Activated T-helper 2 cell treated with anti-CD3 and anti-CD28 coated beads, Interferon-gamma antibody, Interleukin-2, Interleukin-4, amounts not matched to agents 10 μg/mL and 5 μg/mL and 100 μg/mL, durations not matched to agents 14 hours and 24 hours and 36 hours (primary cell): ENCODE data around the gene HERC2. TPM values are rescaled to one million over a fixed set of nuclear protein-coding genes. Genes with fewer than 3 reads are reported as not detected.

Source experiments
- DNase-seq: peaks from one replicate; pipeline ENCODE4 v3.0.0; 2021; ENCODE audit warnings: low spot score
- H3K27ac Mint-ChIP-seq: one replicate; pipeline ENCODE4 v1.8.0; 2021; ENCODE audit warnings: mixed read lengths
- H3K27me3 Mint-ChIP-seq: one replicate; pipeline ENCODE4 v1.8.0; 2021; ENCODE audit warnings: low read depth, mixed read lengths
- H3K36me3 Mint-ChIP-seq: one replicate; pipeline ENCODE4 v1.8.0; 2021; ENCODE audit warnings: low read depth, mixed read lengths
- H3K4me1 Mint-ChIP-seq: one replicate; pipeline ENCODE4 v1.8.0; 2021; ENCODE audit warnings: low read depth, mixed read lengths
- H3K4me3 Mint-ChIP-seq: one replicate; pipeline ENCODE4 v1.8.0; 2021; ENCODE audit warnings: low read depth, mild to moderate bottlenecking, moderate library complexity, mixed read lengths
- H3K9me3 Mint-ChIP-seq: one replicate; pipeline ENCODE4 v1.8.0; 2021; ENCODE audit warnings: mixed read lengths
- intact Hi-C: fragments of 100-400 bp; cut with micrococcal nuclease; formaldehyde crosslinking; loops from one replicate; pipeline ENCODE4 v1.15.1; 2023
- total RNA-seq: library from RNA; stranded (reverse); gene quantifications from 2 replicates; pipeline ENCODE4 v1.2.3, GENCODE V29; 2022

Gene HERC2
- total RNA-seq, 1 donor from 2014 or later, result 47.4 TPM

DNA sequence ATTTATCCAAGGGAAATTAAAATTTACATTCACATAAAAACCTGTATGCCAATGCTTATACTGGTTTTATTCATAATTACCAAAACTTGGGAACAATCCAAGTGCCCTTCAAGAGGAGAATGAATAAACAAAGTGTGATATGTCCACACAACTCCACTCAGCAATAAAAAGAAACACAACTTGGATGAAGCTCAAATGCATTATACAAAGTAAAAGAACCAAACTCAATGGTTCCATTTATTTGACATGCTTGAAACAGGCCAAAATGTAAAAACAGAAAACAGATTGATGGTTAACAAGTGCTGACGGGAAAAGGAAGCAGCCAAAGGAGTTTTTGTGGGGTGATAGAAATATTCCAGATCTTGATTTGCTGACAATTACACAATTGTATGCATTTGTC lies 246.4 kb downstream of the HERC2 start:
- H3K27ac Mint-ChIP-seq, result no peak overlapping the region

DNA sequence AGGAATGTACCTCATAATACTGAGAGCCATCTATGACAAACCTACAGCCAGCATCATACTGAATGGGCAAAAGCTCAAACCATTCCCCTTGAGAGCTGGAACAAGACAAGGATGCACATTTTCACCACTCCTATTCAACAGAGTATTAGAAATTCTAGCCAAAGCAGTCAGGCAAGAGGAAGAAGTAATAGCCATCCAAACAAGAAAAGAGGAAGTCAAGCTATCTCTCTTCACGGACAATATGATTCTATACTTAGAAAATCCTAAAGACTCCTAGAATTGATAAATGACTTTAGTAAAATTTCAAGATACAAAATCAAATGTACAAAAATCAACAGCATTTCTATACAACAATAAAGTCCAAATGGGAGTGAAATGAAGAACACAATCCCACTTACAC lies 253.0 kb downstream of the HERC2 start:
- H3K4me3 Mint-ChIP-seq, result no peak overlapping the region

More for the DNA sequence above, 246.4 kb downstream of the HERC2 start:
- H3K4me3 Mint-ChIP-seq, result no peak overlapping the region
- H3K4me1 Mint-ChIP-seq, result no peaks in the 10 kb centered on the region
- H3K9me3 Mint-ChIP-seq, result peaks cover 5% of the 10 kb centered on the region
- intact Hi-C loops, result no loop called here
- no peaks in the 10 kb centered on the region for H3K27me3 Mint-ChIP-seq
- DNase-seq, result no peak
- no peaks in the 10 kb centered on the region for H3K36me3 Mint-ChIP-seq

DNA sequence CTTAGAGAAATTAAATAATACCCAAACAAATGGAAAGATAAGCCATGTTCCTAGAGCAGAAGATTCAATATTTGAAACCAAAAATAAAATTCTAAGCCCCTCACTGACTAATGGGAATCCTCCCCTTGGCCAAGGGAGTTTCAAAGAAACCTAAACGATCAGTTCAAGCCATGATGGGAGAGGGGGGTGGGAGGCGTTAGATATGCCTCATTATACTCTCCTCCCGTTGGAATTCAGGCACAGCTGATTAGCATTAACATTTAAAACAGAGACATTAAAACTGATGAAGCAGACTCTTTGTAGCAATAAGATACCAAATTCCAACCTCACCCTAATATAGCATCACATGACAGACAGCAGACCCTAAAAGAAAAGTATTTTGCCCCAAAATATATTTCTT lies 255.7 kb downstream of the HERC2 start:
- Mint-ChIP-seq H3K27me3 (peaks cover 3% of the 10 kb centered on the region), H3K4me1 (no peaks in the 10 kb centered on the region), H3K36me3 (no peaks in the 10 kb centered on the region), H3K27ac (no peak overlapping the region), H3K9me3 (no peaks in the 10 kb centered on the region), H3K4me3 (no peak overlapping the region)
- intact Hi-C loops, result no loop called here
- no peak for DNase-seq

More for the DNA sequence above, 253.0 kb downstream of the HERC2 start:
- H3K36me3 Mint-ChIP-seq, result no peaks in the 10 kb centered on the region
- H3K27me3 Mint-ChIP-seq, result peaks cover 1% of the 10 kb centered on the region
- no peak overlapping the region for H3K27ac Mint-ChIP-seq
- intact Hi-C loops, result no loop called here
- peaks cover 5% of the 10 kb centered on the region for H3K9me3 Mint-ChIP-seq
- DNase-seq, result no peak
- no peaks in the 10 kb centered on the region for H3K4me1 Mint-ChIP-seq

Other genes starting within 250 kb of the HERC2 start
- not detected in 2 replicates for gene OCA2, start 222.9 kb downstream of the HERC2 start, total RNA-seq
- not detected in 2 replicates for gene GOLGA6L24, start 35.9 kb upstream of the HERC2 start, total RNA-seq
- gene GOLGA8F, start 56.5 kb upstream of the HERC2 start, total RNA-seq, result not detected in 2 replicates
- gene GOLGA8G, start 210.8 kb upstream of the HERC2 start, total RNA-seq, result not detected in 2 replicates
- gene GOLGA6L25, start 231.4 kb upstream of the HERC2 start, total RNA-seq, result not detected in 2 replicates